ENCODE measurements around the gene GJC1.

GJC1 gene

GRCh38 chr17:44829523-44830358 is at the start of gene GJC1:
GJC1 (minus strand) TSS chr17:44830287; CDS start chr17:44805817, 24,470 bp downstream.
- no peak for DNase-seq

- DNase-seq, result no peak
Measured at GRCh38 chr17:44879376-44879775, 49.3 kb upstream of the GJC1 start.

DNA sequence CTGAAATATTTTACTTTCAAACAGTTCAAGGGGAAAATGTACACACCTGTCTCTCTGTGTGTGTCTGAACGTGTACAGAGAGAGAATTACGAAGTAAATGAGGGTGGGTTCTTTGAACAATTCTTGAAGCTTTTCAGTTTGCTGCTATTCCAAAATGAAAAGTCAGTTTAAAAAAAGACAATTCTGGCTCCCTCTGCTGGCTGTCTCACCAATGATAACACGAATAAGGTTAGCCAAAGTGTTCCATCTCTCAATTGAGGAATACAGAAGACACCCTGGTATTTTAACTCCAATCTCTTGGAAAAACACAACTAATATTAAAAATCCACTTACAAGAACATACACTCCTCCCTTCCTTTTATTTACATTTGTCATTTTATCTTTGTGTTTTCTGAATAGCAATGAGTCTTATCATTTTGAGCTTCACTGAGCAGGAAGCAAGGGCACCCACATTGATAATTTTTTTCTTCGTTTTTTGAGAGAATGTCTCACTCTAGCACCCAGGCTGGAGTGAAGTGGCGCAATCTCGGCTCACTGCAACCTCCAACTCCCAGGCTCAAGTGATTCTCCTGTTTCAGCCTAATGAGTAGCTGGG is 48.6 kb upstream of the GJC1 start:
- peak in 1 of 2 experiments; percentile 34 for DNase-seq

DNA sequence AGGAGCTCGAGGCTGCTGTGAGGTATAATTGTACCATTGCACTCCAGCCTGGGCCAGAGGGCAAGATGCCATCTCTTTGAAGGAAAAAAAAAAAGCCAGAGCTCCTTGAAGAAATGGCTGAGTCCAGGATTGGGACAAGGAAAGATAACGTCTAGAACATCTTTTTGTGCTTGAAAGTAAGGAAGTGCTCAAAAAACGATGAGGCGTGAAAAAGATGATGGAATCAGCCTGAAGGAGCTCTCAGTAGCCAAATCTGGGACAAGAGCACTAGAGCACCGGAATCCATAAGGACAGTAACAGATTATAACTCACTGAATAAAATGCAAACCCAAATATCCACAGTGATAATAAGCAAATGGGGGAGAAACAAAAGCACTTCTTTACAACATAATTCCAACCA is 47.0 kb upstream of the GJC1 start:
- no peak for DNase-seq

DNA sequence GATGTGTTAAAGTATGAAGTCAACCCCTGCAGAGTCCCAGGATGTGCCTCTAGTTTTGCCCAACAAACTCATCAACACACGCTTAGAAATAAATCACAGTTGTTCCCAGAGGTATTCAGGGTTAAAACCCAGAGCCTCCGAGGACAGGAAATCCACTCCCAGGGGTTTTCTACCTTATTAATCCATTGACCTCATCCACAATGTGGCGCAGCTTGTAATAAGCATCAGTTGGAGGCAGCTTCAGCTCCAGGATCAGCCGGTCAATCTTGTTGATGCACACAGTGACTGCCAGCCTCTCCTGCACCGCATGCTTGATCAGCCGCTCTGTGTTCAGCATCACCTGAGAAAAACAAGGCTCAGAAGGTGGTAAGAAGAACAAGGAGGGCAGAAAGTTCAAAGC is 45.7 kb upstream of the GJC1 start:
- DNase-seq, result no peak

DNA sequence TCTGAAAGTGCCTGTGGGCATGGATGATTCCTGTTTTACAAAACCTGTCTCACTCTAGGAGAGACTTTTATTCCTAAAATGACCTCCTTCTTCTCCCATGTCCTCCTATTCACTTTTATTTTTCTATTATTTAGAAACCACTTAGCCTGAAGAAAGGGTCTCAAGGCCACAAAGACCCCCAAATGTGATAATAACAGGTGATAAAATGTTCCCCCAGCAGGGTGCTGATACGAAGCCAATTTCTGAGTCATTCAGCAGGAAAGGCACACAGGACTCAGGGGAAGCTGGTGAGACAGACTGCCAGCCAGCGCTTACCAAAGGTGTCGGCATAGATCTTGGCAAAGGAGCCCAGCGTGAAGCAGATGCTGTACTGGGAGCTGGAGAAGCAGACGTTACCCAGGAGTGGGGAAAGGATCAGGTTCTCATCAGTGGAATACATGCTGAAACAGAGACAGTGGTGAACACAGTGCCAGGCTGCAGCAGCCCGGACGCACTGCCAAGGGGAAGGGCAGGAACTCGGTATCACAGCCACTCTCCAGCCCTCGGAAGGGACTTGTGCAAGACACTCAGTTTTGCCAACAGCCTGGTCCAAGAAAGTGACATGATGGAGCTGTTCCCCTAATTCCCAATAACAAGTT is 42.2 kb upstream of the GJC1 start:
- peak in 1 of 2 experiments; percentile 14 for DNase-seq

- no peak for DNase-seq
Measured at GRCh38 chr17:44871556-44871955, 41.5 kb upstream of the GJC1 start.

- no peak for DNase-seq
Measured at GRCh38 chr17:44867841-44868240, 37.8 kb upstream of the GJC1 start.

- no peak for DNase-seq
Measured at GRCh38 chr17:44865931-44866330, 35.8 kb upstream of the GJC1 start.

DNA sequence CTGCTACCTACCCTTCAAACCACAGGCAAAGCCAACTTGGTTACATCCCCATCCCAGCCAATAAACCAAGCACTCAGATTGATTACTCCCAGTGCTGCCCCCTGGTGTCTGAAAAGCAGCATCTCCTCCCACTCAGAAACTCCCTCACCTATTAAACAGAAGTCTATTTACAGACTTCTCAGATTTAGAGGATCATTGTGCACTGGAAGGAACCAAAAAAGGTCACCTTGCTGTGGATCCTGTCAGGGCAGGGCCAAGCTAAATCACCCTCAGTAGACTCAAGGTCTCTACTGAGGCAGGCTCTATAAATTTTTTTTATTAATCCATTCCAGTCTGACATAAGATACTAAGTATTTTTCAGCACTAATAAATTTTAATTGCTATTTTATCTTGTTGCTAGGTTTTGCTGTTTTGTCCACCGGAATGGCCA is 35.2 kb upstream of the GJC1 start:
- peak in 1 of 2 experiments; percentile 14 for DNase-seq

- DNase-seq, result no peak
Measured at GRCh38 chr17:44864831-44865230, 34.7 kb upstream of the GJC1 start.

DNA sequence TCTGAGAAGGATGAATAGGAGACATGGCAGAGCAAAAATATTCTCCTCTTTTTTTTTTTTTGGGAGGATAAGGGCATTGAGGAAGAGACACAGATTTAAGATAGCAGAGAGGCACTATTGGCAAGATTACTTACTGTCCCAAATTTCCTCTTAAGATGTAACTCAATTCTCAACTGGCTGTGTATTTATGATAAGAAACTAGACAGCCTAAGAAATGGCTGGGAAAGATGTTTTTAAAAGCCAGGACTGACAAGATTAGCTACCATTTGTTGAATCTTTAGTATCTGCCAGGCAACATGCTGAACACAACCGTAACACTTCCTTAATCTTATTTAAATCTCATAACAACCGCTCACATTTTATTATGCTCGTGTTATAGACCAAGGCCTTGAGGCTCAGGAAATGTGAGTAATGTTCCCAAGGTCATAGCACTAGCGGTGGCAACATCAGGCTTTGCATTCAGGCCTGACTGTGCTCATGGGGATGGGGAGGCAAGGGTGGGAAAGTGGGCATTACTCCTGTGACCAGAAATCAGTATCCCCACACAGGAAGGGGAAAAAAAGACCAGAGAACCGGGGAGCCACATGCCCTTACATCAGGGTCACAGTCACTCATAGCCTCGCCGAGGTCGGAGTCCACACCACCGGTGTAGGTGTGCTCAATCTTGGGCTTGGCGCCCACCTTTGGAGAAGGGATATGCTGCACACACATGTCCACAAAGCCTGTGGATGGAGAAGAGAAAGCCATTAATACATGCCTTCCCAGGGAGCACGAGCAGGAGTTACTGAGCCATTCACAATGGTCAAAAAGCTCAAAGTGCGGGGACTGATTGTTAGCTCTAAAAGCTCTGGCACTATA is 33.2 kb upstream of the GJC1 start:
- DNase-seq, result no peak

DNA sequence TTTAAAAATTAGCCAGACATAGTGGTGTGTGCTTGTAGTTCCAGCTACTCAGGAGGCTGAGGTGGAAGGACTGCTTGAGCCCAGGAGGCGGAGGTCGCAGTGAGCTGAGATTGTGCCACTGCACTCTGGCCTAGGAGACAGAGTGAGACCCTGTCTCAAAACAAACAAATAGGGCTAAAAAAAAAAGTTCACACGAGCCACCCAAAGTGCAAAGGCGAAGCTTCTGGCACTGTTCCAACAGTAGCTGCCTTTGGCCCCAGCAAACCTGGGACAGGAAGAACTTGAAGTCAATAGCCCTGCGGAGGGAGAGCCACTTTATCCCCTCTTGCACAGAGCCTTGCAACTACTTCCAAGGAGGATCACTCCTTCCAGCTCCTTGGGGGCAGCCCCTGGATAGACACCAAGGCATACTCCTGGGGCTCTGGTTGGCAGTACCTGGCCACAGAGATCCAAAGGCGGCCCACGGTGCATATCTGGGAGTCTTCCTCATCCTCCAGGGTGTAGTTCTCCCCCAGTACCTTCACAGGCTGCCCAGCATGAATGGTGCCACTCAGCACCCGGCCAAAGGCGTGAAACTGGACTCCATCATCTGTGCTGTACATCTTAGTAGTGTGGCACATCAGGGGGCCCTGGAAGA is 32.3 kb upstream of the GJC1 start:
- no peak for DNase-seq

GRCh38 chr17:44859701-44860100 is 29.6 kb upstream of the GJC1 start:
- no peak for DNase-seq

DNA sequence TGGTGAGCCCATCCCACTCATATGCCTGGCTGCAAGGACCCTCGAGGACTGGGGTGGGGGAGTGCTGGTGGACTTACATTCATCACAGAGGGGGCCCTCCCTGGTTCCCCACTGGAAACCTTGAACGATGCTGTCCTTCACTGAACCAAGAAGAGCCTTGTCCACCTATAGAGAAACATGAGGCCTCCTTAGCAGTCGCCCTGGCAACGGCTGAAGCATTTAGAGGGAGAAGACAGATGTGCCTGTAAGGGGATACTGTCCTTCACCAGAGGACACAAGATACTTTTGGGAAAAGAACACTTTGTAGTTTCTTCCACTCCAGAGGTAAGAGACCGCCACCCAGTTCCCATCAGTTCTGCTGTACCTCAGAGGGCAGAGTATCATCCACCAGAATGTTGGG is 24.1 kb upstream of the GJC1 start:
- no peak for DNase-seq

- no peak for DNase-seq
Measured at GRCh38 chr17:44850612-44851011, 20.5 kb upstream of the GJC1 start.

DNA sequence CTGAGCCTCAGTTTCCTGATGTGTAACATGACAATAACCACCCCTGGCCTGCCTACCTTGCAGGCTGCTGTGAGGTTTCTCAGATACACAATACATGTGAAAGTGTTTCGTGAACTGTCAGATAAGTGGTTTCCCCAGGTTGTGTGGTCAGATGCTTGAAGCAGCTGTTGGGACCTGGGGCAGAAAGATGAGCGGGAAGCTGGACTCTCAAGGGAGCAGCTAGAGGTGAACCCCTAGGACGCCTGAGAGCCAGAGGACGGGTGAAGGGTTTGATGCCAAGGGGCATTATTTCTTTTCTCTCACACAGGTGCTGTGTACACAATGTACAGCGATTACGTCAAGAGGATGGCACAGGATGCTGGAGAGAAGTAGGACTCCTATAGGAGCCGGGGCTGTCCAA is 19.9 kb upstream of the GJC1 start:
- no peak for DNase-seq

- no peak for DNase-seq
Measured at GRCh38 chr17:44848961-44849489, 18.9 kb upstream of the GJC1 start.

DNA sequence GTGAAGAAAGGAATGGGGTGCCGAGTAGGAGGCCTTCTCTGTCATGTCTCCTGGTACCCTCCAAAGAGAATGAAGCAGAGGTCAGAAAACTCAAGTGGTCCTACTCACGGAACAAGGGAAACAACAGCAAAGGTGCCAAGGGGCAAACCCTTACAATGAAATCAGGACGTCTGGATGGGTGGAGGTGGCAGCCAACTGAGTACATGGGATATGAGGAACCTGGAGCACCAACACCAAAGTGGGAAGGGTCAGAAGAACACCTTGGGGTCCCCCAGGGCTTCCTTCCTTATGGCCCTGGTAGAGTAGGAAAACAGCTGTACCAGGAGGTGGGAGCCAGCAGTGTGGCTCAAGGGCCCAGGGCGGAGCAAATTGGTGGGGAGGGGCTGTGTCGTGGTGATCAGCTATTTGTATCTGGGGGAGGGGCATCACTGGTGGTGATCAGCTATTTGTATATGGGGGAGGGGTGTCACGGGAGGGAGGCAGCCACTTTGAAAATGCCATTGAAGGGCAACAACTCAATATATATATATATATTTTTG is 18.2 kb upstream of the GJC1 start:
- no peak for DNase-seq

DNA sequence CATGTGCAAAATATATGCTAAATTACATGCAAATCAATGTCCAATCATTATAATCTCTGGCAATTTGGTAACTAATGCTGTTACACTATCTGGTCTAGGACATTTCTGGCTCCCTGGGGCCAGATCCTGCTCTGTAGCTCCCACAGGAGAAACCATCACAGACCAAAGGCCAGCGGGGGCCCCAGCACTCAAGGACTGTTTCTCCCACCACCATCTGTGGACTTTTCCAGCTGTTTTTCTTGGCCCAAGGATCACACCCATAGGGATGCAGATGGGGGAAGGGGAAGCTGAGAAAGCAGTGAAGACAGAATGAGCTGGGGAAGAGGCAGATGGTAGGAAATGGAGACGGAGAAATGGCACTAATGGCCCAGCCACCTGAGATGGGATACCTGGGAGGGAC is 17.5 kb upstream of the GJC1 start, which contains the start of gene HIGD1B:
Gene HIGD1B, plus strand, starts transcription at position 298 of the 400 bp plus-strand sequence. CDS start 270 bp downstream, outside the sequence.
- no peak for DNase-seq

- DNase-seq, result no peak
Measured at GRCh38 chr17:44846206-44846605, 16.1 kb upstream of the GJC1 start.

GRCh38 chr17:44844390-44844830 is 14.3 kb upstream of the GJC1 start:
- DNase-seq, result no peak
